Epithelial cell of esophagus (primary cell): ENCODE data around the gene PIGA.

ENCODE experiments used
- DNase-seq: peaks from one replicate; pipeline ENCODE4 v3.0.0; 2010; ENCODE audit warnings: low read depth
- H3K4me3 ChIP-seq: 2 replicates; pipeline ENCODE4 v1.5.1; 2011; ENCODE audit warnings: mild to moderate bottlenecking, low read length, control low read depth
- CTCF ChIP-seq: IDR thresholded peaks from 2 replicates; pipeline ENCODE4 v1.5.1; 2011; ENCODE audit warnings: low read depth, mild to moderate bottlenecking, low read length, control low read depth, inconsistent platforms; ENCODE audit not compliant: insufficient read depth; ENCODE audit errors: missing control alignments

PIGA gene, protein sequence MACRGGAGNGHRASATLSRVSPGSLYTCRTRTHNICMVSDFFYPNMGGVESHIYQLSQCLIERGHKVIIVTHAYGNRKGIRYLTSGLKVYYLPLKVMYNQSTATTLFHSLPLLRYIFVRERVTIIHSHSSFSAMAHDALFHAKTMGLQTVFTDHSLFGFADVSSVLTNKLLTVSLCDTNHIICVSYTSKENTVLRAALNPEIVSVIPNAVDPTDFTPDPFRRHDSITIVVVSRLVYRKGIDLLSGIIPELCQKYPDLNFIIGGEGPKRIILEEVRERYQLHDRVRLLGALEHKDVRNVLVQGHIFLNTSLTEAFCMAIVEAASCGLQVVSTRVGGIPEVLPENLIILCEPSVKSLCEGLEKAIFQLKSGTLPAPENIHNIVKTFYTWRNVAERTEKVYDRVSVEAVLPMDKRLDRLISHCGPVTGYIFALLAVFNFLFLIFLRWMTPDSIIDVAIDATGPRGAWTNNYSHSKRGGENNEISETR

GRCh38 chrX:15335135-15336022 lies at the start of gene PIGA:
TSS of gene PIGA (minus strand) at chrX:15335523. CDS start at chrX:15331930, 3,593 bp downstream.
- peak; percentile 96 for DNase-seq

DNA sequence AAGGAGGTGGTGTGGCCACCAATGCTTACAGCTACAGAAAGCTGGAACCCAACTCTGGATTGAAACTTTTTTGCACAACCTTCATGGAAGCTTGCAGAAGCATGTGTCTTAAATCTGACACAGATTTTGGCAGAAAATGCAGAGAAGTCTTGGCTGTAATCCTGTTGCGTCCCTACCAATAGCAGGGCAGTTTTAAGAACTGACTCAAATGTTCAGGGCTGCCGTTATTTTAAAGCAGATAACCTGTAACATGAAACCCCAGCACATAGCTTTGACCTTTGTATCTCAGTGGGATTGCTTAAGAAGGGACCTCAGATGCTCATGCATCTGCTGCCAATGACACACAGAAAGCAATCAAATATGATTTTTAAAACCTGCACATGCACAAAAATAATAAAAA lies 49.0 kb upstream of the PIGA start, which contains the start of gene VEGFD:
VEGFD (minus strand) TSS at position 110 of the 400 bp plus-strand sequence. CDS start 467 bp downstream, outside the sequence.
- H3K4me3 ChIP-seq: no peak within 1 kb of the TSS
- TF ChIP-seq CTCF: no peak
- no peak for DNase-seq

More at GRCh38 chrX:15335135-15336022, at the start of gene PIGA:
- TF ChIP-seq CTCF: no peak
- H3K4me3 ChIP-seq: peak within 1 kb of the TSS; percentile 77

GRCh38 chrX:15382813-15383212 lies 47.5 kb upstream of the PIGA start:
- no peak overlapping the region for H3K4me3 ChIP-seq
- DNase-seq: no peak
- no peak for TF ChIP-seq CTCF

GRCh38 chrX:15376956-15377355 lies 41.6 kb upstream of the PIGA start:
- H3K4me3 ChIP-seq: no peak overlapping the region
- DNase-seq: no peak
- no peak for TF ChIP-seq CTCF

GRCh38 chrX:15373976-15374375 lies 38.7 kb upstream of the PIGA start:
- no peak overlapping the region for H3K4me3 ChIP-seq
- no peak for TF ChIP-seq CTCF
- no peak for DNase-seq

DNA sequence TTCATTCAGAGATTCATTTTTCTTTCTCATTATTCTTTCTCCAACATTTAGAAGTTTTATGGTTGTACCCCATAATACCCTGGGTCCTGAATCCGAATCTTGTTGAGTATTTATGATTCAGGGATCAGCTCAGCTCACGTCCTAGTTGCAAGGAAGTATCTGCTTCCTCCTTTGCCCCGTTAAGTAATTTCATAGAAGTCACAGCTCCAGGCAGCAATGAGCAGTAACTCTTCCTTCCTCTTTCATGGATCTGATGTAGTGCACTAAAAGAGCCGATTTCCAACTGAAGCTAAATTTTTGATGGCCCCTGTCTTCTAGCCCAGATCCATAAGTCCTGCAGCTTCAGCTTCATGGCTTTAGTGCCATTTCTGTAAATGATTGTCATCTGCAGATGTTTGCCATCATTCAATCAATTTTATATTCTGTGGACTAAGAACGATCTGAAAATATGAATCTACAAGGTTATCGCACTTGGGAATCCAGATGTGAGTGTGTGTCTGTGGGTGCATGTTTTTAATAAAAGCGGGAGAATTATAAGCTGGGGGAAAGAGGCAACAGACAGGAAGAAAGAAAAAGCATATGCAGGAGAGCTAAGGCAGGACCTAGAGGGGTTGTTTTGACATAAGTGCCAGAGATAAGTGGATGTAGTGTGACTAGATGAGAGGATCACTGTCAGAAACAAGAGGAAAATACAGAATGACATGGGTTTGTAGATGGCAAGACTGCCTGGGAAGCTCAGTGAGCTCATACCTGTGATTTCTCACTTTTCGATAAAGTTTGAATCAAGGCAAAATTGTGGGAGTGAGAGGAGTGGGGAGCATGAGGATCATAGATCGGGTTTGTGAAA lies 31.4 kb upstream of the PIGA start:
- no peak overlapping the region for H3K4me3 ChIP-seq
- TF ChIP-seq CTCF: no peak
- no peak for DNase-seq
